Breast epithelium (tissue), 4 donors: ENCODE data around the gene LAT. TPM values are rescaled to one million over a fixed set of nuclear protein-coding genes. Genes with fewer than 3 reads are reported as not detected.
A peak's percentile ranks its signal among the peaks of the same experiment; 100 is the strongest.

Experiments used
- DNase-seq, 2 donors: peaks; one replicate each; pipeline ENCODE4 v3.0.0-alpha.2; 2019; ENCODE audit warnings: low spot score in 2 of 2
- H3K27ac ChIP-seq, 2 donors: fragments of 200-600 bp; sonication (generic) in 1 of 2; one replicate each; pipeline ENCODE4 v1.5.1; 2016 to 2019; ENCODE audit warnings: mild to moderate bottlenecking in 1 of 2
- H3K27me3 ChIP-seq, 2 donors: fragments of 200-600 bp; sonication (generic) in 1 of 2; one replicate each; pipeline versions ENCODE4 v1.5.1 to v1.6.0; 2017 to 2019; ENCODE audit warnings: control low read depth in 1 of 2, mild to moderate bottlenecking in 1 of 2
- H3K36me3 ChIP-seq: fragments of 200-600 bp; one replicate; pipeline ENCODE4 v1.5.1; 2019
- H3K4me1 ChIP-seq, 2 donors: fragments of 200-600 bp; sonication (generic); one replicate each; pipeline ENCODE4 v1.5.1; 2016 to 2019; ENCODE audit warnings: control low read depth in 1 of 2
- H3K4me3 ChIP-seq, 3 donors: fragments of 200-600 bp; sonication (generic); 1 replicate in 2 of 3; 2 replicates in 1 of 3; pipeline ENCODE4 v1.5.1; 2016 to 2019; ENCODE audit warnings: mild to moderate bottlenecking in 3 of 3, moderate library complexity in 2 of 3
- H3K9me3 ChIP-seq, 2 donors: fragments of 200-600 bp; sonication (generic) in 1 of 2; one replicate each; pipeline ENCODE4 v1.5.1; 2016 to 2019; ENCODE audit warnings: control low read depth in 1 of 2
- CTCF ChIP-seq, 3 donors: fragments of 450-650 bp; IDR thresholded peaks; one replicate each; pipeline ENCODE4 v1.5.1; 2016 to 2017; ENCODE audit warnings: antibody characterized with exemption in 3 of 3, mild to moderate bottlenecking in 3 of 3, moderate library complexity in 3 of 3
- POLR2A ChIP-seq: fragments of 450-650 bp; IDR thresholded peaks from one replicate; pipeline ENCODE4 v1.6.1; 2016; ENCODE audit warnings: antibody characterized with exemption, mild to moderate bottlenecking, moderate library complexity
- POLR2AphosphoS5 ChIP-seq, 3 donors: sonication (generic); formaldehyde crosslinking; IDR thresholded peaks; one replicate each; pipeline ENCODE4 v1.6.1; 2017; ENCODE audit warnings: antibody characterized with exemption in 3 of 3
- intact Hi-C: fragments of 100-400 bp; cut with DNase I; formaldehyde crosslinking; loops from one replicate; pipeline ENCODE4 v1.15.1; 2023; ENCODE audit warnings: low total_unique reads
- total RNA-seq, 3 donors: library from RNA; depleted of rRNA; stranded (reverse); fragments of >200 nt; gene quantifications; one replicate each; pipeline ENCODE4 v1.1.0, GENCODE V29; 2016

Gene LAT
- 1 to 10 TPM; 4.0 to 8.2 (median 4.3) TPM for total RNA-seq

GRCh38 chr16:28984619-28985135 is at the start of gene LAT:
TSS of gene LAT (plus strand) at chr16:28985052. CDS start at chr16:28985418, 366 bp downstream.
- intact Hi-C loops, result no loop called here
- DNase-seq, result no peak
- TF ChIP-seq CTCF (IDR thresholded peaks at IDR 0.05) (no peak), POLR2AphosphoS5 (IDR thresholded peaks at IDR 0.05) (no peak), POLR2A (no peak)
- H3K27ac ChIP-seq, result peak within 1 kb of the TSS in 1 of 2 donors; percentile 12
- H3K4me3 ChIP-seq, result peak within 1 kb of the TSS; percentile 18 to 37 (median 27)
- H3K9me3 ChIP-seq, result peaks cover 0 to 7% of the 10 kb centered on the region in 2 donors
- peaks cover 18% of the 10 kb centered on the region for H3K36me3 ChIP-seq
- no peaks in the 10 kb centered on the region for H3K4me1 ChIP-seq
- no peaks in the 10 kb centered on the region for H3K27me3 ChIP-seq

- no peak for TF ChIP-seq CTCF (IDR thresholded peaks at IDR 0.05)
- no peak for TF ChIP-seq POLR2AphosphoS5 (IDR thresholded peaks at IDR 0.05)
- TF ChIP-seq POLR2A, result no peak
- no peak for DNase-seq
- H3K27me3 ChIP-seq, result no peaks in the 10 kb centered on the region
- no peak overlapping the region for H3K27ac ChIP-seq
- no peaks in the 10 kb centered on the region for H3K36me3 ChIP-seq
- intact Hi-C loops, result no loop called here
- no peak overlapping the region for H3K4me3 ChIP-seq
- H3K9me3 ChIP-seq, result no peaks in the 10 kb centered on the region
- no peaks in the 10 kb centered on the region for H3K4me1 ChIP-seq
Observed at GRCh38 chr16:28935346-28935745, 49.5 kb upstream of the LAT start.

GRCh38 chr16:28935924-28936783 is 48.7 kb upstream of the LAT start:
- H3K27ac ChIP-seq, result no peak overlapping the region
- intact Hi-C loops, result no loop called here

GRCh38 chr16:28936784-28937155 is 48.1 kb upstream of the LAT start:
- intact Hi-C loops, result no loop called here

More at GRCh38 chr16:28935924-28936783, 48.7 kb upstream of the LAT start:
- Histone ChIP-seq H3K9me3 (no peaks in the 10 kb centered on the region), H3K4me3 (peak overlapping the region; percentile 7 to 23 (median 22)), H3K4me1 (no peaks in the 10 kb centered on the region), H3K36me3 (no peaks in the 10 kb centered on the region), H3K27me3 (no peaks in the 10 kb centered on the region)
- DNase-seq, result peak; percentile 26 to 54
- TF ChIP-seq CTCF (IDR thresholded peaks at IDR 0.05), result no peak
- no peak for TF ChIP-seq POLR2AphosphoS5 (IDR thresholded peaks at IDR 0.05)
- no peak for TF ChIP-seq POLR2A

More at GRCh38 chr16:28936784-28937155, 48.1 kb upstream of the LAT start:
- TF ChIP-seq POLR2AphosphoS5 (IDR thresholded peaks at IDR 0.05) (no peak), CTCF (IDR thresholded peaks at IDR 0.05) (no peak), POLR2A (no peak)
- Histone ChIP-seq H3K27ac (no peak overlapping the region), H3K4me1 (no peaks in the 10 kb centered on the region), H3K27me3 (no peaks in the 10 kb centered on the region), H3K9me3 (no peaks in the 10 kb centered on the region), H3K4me3 (peak overlapping the region in 1 of 3 donors; percentile 7), H3K36me3 (no peaks in the 10 kb centered on the region)
- no peak for DNase-seq
